NCI-H226 (cell line): Measurements from ENCODE around the gene IFNK.

Experiments used
- DNase-seq: peaks from one replicate; pipeline ENCODE4 v3.0.0-alpha.2; 2015

IFNK gene

DNA sequence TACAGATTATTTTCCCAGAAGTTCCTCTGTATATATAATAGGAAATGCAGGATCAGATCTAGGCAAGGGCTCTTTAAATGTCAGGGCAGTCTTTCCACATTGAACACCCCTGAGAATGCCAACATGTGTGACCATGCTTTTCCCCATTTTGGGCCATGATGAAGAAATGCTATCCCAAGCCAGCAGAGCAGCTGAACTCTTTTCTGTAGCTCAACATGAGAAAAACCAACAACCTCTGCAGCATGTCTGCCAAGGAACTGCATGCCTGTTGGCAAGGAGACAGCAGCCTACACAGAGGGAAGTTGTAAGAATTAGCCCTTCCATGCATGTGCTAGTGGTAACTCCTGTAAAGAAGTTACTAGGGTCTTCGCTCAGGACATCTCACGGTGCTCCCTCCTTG, 9.5 kb upstream of the IFNK start:
- no peak for DNase-seq

DNA sequence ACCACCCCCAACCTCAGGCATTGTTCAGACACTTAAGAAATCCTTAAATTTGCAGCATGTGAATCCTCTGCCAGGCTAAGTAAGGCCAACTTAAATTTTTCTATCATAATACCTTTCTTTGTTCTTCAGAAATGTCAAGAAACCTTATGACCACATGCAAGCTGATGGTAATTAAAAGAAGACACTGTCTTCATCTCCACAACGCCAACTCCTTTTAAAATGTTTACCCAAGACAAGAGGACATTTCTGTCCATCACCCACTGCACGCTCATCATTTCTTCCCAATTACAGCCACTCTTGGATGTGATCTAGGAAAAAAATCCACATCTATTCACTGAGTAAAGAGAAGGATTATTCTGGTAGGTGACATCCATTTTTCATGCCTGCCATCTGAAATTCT, 6.1 kb upstream of the IFNK start:
- no peak for DNase-seq

DNA sequence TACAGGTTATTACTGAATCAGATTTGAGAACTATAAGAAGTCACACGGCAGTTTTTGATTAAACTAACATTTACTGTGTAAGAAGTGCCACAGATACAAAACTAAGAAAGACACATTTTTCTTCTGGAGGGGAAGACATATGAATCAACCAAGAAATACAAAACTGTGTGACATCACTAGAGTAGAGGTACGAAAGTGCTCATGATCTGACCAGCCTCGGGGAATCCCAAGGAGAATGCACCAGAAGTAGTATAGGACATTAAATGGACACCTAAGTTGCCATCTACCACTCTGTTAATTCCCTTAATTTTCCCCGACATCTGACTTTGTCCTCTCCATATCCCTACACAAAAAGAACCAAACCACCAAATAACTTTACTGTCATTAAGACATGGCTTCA, 5.3 kb upstream of the IFNK start:
- DNase-seq: no peak

DNA sequence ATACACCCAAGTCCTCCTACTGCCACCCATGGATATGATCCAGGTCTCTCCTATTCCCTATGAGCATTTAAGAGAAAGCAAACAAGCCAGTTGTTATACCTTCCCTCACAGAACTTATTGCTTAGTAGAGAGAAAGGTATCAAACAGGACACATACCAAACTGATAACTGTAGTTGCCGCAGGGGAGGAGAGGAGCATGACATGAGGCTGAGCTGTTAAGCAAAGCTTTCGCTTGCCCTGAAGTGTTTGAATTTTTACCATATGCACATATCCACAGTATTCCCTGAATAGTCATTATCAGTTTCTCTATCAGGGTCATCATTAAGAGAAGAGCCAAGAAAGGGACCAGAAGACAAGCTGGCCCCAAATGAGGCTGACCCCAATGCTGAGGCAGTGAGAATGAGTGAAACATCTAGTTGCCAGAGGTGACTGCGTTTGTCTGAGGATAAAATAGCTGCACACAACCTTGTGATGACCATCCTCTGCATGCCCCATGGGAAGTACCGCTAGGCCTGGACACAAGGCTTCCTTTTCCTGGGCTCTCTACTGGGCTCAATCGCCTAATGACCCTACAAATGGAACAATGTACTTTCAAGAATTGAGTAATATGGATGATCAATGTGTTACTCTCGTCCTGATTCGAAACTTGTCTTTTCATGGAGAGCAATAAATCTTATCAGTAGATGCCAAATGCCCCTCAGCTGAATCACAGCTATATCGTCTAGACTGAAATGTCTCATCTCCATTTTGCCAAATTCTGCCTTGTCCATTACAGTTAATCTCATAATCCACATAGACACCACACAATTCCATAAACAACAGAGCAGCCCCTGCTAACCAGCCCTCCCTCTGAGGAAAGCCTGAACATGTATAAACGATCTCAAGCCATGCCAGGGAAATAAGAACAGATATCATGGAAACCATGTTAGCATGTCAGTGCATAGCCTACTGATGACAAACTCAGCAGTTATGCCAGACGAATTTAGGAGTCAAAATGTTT, 4.3 kb upstream of the IFNK start:
- DNase-seq: peak; percentile 31

DNA sequence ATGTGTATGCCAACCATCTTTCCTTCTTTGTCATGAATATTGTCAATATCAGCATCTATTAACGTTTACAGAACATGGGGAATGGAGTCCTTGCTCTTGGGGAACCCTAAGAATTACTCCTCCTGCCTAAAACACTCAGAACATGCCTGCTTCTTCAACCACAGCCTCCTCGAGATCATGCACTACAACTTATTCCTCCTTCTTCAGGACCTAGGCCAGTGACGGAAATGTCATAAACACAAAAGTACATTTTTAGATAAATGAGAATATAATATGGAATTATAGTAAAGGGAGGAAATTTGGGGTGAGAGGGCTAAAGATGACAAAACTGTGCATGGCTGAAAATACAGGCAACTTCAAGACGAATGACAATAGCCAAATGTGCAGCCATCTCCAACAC, 3.1 kb upstream of the IFNK start:
- no peak for DNase-seq

DNA sequence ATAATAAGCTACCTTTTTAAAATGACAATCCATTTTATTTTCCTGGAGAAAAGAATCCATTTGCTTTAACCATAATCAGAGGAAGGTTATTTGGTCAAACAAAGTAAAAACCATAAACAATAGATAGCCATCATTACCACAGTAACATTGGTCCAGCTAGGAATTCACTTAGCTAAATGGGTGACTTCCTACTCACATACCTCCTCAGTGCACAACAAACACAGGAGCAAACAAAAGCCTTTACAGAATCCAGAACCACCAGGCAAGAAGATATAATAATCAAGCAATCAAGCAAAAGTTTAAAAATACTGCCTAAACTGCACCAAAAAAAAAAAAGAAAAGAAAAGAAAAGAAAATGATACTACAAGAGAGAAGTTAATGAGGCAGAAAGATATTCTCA, 949 bp upstream of the IFNK start:
- DNase-seq: no peak

DNA sequence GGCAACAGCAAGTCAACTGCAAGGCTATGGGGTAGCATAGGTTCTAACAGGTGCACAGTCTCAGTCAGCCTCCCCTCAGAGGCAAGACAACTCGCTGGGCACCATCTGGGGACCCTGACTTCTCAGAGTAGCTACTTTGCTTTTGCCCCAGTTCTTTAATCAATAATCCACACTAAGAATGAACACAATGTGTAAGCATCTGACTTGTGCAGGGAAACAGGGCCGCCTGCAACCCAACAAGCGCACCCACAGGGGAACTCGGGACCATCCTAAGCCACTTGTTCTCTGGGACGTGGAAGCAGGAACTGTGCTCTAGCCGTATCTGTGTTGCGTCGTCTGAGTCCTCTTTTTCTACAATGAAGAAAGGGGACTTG, 3.6 kb downstream of the IFNK start:
- DNase-seq: no peak

DNA sequence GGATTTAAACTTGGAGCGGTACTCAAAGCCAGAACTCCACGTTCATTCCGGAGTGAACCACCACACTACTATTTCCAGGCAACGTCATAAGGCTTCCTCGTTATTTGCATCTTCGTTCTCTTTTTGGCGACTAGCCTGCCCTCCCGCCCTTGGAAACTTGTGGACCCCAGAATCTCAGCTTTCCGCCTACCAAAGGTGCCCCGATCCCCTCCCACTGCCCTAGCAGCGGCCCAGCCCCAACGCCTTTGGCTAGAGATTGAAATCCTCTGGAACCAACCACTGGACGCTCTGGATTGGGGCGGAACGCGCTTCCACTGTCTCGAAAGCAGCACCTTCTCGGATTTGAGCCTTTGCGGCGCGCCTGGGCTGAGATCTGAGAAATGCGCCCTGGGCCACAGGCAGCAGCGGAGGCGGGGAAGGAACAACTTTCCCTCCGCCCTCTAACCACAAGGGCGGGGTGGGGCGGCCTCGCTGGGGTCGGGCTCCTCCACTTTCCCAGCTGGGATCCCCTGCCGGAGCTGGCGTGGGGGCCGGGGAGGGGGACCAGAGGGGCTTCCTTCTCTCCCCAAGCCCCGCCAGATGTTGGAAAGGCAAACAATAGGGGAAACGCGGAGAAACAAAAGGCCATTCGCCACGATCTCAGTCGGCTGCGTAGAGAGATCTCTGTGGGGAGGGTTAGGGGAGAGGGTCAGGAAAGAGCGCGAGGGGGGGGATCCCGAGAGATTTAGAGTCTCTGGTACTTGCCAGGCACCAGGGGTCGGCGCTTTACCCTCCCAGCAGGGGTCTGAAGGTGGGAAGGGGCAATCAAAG, 4.2 kb downstream of the IFNK start:
- DNase-seq: peak; percentile 75

DNA sequence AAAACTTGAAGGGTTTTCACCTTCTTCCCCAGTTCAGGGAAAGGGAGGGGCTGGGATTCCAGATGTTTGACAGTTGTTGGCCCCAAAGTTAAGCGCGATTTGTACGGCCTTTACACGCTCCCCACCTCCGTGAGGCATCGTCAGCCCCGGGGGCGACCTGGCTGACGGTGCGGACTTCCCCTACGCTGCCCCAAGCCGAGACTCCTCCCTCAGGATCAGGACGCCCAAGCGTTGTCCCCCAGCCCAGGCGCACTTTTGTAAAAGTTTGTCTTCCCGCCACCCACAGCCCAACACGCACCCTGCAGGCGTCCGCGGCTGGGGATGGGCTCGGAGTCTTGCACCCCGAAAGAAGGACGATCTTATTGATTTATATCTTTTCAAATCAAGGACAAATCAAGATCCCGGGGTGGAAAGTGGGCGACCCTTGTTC, 4.8 kb downstream of the IFNK start:
- no peak for DNase-seq

DNA sequence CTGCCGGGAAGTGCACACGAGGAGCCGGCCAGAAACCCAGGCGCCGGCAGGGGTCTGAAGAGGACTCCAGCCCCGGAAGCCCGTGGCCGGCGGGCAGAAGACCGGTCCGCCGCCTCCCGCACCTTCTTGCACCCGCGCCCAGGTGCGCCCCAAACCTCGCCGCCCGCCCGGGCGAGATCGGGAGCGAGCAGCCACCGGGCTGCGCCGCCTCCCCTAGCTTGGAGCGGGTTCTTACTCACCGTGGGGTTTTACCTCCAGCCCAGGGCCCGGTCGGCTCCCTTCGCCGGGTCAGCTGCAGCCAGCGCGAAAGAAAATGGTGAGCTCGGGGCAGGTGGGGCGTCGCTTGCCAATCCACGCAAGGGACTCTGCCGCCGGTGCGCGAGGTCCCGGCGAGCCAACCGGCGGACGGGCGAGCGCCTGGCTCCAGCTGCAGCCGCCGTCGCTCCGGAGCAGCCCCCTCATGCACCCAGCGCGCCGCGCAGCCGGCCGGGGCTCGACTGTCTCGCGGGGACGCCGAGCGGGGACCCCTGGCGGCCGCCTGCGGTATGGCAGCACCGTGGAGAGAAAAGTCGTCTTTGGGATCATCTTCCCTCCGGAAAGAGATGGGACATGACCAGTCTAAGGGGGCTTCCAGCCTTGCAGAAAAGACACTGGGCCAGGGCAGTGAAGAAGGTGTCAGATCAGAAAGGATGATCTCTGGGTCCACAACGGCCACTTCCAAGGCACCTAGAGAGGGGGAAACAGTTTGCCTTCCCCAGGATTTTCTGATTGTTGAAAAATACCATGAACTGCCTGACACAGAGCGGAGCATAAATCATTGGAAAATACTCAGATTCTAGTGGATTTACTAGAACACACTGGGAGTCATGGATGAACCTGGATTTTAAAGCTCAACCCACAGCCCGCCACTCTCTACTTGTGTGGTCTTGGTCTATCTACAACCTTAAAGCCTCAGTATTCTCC, 5.5 kb downstream of the IFNK start, which contains the start of gene MOB3B:
Gene MOB3B, minus strand, starts transcription at position 499 of the 963 bp plus-strand sequence. CDS start 74,264 bp downstream, outside the sequence.
- peak; percentile 31 for DNase-seq

DNA sequence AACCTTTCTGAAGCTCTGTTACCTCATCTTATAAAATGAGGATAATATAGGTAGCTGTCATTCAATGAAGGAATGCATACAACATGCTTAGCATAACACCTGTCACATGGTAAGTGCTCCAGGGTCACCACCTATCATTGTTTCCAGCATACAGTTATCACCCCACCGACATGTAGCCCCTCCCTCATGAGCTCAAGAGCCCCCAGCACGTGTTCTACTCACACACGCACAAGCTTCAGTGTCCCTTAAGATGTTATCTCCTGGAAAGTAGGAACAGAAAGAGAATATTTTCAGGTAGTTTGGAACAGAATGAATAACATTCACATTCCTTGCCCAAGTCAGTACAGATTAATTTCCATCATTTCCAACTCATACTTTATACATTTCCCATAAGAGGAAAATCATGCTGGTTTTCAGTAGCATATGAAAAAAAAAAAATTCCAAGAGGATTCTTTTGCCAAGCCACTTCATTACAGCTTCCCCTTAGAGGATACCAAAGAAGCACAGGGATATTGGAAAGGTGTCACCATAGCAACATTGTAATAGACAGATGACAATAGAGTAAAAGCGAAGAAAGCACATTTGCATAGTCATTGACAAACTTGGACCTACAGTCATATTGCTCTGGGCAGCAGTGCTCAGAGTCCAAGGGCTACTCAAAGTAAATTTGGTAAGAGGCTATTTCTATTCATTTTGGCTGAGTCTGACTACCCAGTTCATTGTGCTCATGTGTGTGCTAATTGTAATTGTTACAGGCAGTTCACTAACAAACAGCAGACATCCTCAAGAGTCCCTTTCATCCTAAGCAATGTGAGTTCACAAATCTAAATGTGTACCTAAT, 7.0 kb downstream of the IFNK start:
- no peak for DNase-seq

DNA sequence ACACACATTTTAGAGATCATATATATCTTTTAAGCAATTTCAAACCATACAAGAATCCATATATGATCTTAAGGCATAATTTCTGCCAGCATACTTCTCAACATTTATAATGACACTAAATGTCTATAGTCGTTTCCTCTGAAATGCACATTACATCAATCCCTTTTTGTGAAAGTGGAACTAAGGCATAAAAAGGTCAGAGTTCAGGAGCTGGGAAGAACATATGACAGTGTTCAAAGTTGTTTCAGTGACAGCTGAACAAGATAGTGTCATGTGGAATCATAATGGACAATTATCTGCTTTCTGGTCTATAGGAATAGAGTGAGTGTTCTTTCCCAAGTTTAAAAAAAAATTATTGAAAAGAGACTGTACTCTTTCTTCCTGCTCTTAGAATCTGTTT, 8.0 kb downstream of the IFNK start:
- no peak for DNase-seq

DNA sequence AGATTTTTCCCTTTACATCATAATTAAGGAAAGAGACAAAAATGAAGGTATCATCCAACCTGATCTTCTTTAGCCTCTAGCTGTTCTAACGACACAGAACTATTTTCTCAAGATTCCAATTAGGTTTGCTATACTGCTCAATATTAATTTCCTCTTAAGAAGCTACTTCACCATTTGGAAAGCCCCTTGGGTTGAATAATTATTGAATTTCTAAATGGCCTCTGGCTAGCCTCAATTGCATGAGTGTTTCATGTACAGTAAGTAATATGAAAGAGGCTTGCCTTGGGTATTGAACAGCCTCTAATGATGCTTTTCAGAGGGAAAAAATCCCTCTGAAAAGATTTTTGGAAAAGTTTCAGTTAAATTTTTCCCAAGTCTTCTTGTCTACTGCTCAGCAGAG, 9.2 kb downstream of the IFNK start:
- DNase-seq: no peak

DNA sequence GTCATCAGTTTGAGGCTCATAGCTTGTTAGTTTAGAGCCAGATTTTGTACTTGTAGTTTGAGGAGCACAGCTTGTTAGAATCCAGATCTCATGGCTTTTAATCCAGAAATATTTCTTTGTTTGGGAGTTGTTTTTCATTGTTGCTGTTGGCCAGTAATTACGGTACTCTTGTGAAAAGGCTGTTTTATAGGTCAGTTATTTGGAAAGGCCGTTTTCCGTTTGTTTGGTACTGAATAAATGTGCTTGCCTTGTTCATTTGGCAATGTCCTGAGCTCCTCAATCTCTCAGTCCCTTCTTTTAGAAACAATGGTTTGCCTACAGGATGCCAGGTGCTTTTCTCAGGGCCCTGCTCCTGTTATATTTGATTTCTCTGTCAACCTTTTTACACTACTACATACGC, 10.0 kb downstream of the IFNK start:
- DNase-seq: no peak

DNA sequence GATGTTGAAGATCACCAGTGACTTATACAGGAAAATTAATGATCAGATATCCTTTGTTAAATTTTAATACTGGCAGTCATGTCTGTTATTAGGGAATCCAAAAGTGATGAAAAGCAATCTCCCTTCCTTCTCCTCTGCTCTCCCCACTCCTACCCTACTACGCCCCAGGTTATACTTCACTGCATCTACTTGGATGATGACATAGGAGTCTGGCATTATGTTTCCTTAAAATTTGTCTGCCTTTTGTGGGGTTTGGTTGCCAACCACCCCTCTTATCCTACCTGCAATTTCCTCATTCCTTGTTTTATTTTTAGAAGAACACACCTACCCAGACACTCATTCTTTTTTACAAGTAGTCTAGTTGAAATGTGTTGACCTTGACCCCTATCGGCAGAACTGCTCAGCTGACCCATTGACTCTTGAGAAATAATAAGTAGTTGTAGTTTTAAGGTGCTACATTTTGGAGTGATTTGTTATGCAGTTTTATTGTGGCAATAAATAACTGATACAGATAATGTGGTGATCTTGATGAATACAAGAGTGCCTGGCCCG, 10.6 kb downstream of the IFNK start:
- no peak for DNase-seq

DNA sequence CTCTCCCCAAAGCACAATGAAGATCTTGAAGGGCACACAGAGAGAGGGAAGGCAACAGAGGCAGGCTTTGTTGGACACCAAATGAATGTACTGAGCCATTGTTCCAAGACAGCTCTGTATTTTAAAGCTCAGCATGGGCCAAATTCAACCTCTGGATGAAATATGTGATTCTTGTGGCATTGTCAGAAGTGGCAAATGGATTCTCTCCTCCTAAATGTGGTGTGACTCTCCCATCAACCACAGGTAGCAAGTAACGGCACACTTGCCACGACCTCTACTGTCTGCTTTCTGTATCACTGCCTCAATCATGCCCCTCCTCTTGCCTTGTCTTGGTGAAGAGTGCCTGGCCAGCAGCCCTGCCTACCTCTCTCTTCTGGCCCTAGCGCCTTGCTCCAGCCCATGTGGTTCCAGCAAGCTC, 11.6 kb downstream of the IFNK start:
- DNase-seq: no peak

DNA sequence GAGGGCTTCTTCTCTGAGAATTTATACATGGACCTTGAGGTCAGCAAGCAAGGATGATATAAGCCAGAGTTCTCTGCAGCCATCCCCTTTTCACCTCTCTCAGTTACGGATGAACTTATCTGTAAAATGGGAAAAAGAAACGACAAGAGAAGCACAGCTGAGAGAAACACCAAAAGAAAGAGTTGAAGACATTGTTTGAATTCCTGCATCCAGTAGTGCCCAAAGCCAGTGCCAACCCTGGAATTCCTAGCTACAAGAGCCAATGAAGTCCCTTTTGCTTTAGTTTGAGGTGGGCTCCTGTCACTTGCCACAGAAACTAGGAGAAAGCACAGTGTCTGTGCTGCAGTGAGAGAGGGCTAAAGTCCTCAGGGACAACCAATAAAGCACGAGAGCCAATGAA, 12.1 kb downstream of the IFNK start:
- no peak for DNase-seq

DNA sequence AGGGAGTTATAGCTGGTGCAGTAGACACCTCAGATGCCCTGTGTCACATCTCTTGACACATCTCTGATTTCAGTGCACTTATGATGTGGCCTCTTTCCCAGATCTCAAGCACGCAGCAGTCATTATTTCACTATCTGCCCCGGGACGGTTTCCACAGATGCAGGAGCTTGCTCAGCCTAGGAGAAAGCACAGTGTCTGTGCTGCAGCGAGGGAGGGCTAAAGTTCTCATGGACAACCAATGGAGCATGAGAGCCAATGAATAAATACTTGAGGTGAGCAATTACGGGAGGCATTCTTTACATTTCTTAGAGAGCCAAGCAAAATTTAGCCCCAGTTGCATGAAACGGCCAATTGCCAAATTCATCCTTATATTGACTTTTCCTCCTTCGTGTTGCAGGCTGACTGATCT, 12.9 kb downstream of the IFNK start:
- DNase-seq: no peak

DNA sequence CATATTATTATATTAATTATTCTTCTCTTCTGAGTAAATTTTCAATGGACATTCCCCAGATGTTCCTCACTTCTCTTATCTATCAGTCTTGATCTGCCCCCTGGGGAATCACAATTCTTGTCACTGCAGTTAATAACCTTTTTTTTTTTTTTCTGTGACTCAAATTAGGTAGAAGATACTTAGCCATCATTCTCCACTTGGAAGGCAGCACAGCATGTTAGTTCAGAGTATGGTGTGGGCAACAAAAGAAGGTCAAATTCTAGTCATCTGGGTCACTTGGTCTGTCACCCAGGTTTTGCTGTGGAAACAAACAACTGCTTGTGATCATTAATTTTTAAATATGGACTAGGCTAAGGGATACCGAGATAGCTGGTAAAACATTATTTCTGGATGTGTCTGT, 13.7 kb downstream of the IFNK start:
- DNase-seq: no peak

DNA sequence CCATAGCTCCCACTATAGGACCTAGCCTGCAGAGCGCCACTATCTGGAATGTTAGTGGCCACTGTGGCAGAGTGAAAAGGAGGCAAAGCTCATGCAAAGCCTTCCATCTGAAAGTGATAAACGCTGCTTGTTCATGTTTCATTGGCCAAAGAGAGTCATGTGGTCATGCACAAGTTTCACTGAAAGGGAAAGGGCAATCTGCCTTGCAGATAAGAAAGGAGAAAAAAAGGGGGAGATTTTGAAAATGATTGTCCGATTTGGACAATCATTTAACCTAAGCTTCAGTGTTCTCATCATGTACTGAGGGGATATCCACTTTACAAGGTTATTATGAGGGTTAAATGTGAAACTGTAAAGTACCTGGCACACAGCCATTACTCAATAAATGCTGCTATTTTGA, 14.6 kb downstream of the IFNK start:
- DNase-seq: no peak
